ENCODE results near the gene MAP4K3.

GRCh38 chr2:39392672-39393071 is 44.4 kb downstream of the MAP4K3 start:
- no peak for TF ChIP-seq ZFP30 (CRISPR knock-in tag; IDR thresholded peaks at IDR 0.05)
- no peak for TF ChIP-seq GLIS3 (CRISPR knock-in tag; IDR thresholded peaks at IDR 0.05)
- no peak for TF ChIP-seq ARNTL (CRISPR knock-in tag; IDR thresholded peaks at IDR 0.05; ENCODE audit: borderline replicate concordance, low read depth)
- no peak for TF ChIP-seq POU6F1 (CRISPR knock-in tag; IDR thresholded peaks at IDR 0.05; ENCODE audit: borderline replicate concordance, low read depth)
- no peak for TF ChIP-seq PATZ1 (CRISPR knock-in tag; IDR thresholded peaks at IDR 0.05; ENCODE audit: borderline replicate concordance)
- TF ChIP-seq ZC3H10 (CRISPR knock-in tag; IDR thresholded peaks at IDR 0.05): no peak
- TF ChIP-seq ZNF70 (CRISPR knock-in tag; IDR thresholded peaks at IDR 0.05): no peak
- no peak for TF ChIP-seq ISL1 (CRISPR knock-in tag; IDR thresholded peaks at IDR 0.05)
- TF ChIP-seq BACH2 (CRISPR knock-in tag; IDR thresholded peaks at IDR 0.05; ENCODE audit: borderline replicate concordance): no peak
